Upper lobe of right lung (tissue), 1 donor: Measurements from ENCODE around the gene GRK2. TPM values are rescaled to one million over a fixed set of nuclear protein-coding genes. Genes with fewer than 3 reads are reported as not detected.

Experiments used
- ATAC-seq: fragments of 200-7000 bp; cut with Tn5 transposase; one replicate; pipeline ENCODE4 v1.9.1; 2020; ENCODE audit warnings: mild to moderate bottlenecking, moderate library complexity
- DNase-seq: peaks from one replicate; pipeline ENCODE4 v3.0.0-alpha.2; 2020
- H3K27ac ChIP-seq: fragments of 200-600 bp; one replicate; pipeline ENCODE4 v1.8.0; 2022
- H3K27me3 ChIP-seq: fragments of 200-600 bp; one replicate; pipeline ENCODE4 v1.8.0; 2022; ENCODE audit warnings: mild to moderate bottlenecking
- H3K36me3 ChIP-seq: fragments of 200-600 bp; one replicate; pipeline ENCODE4 v1.8.0; 2022
- H3K4me1 ChIP-seq: fragments of 200-600 bp; one replicate; pipeline ENCODE4 v1.8.0; 2022
- H3K4me3 ChIP-seq: fragments of 200-600 bp; one replicate; pipeline ENCODE4 v1.8.0; 2022; ENCODE audit warnings: mild to moderate bottlenecking
- H3K9me3 ChIP-seq: fragments of 200-600 bp; one replicate; pipeline ENCODE4 v1.8.0; 2022
- CTCF ChIP-seq: fragments of 200-600 bp; IDR thresholded peaks from one replicate; pipeline ENCODE4 v1.8.0; 2022; ENCODE audit warnings: antibody characterized with exemption
- intact Hi-C: fragments of 100-400 bp; cut with DNase I; formaldehyde crosslinking; loops from one replicate; pipeline ENCODE4 v1.11.0; 2022
- total RNA-seq: library from RNA; stranded (reverse); fragmentation: NEBNext Ultra II Directional; extraction: Animal tissue kit (Norgen Biotek cat#: 25700); gene quantifications from one replicate; pipeline ENCODE4 v1.2.1, GENCODE V29; 2021
- donor health status: DM: no; HTN: yes; CAD: no; lungs with severe emphysema.

GRK2 gene
- total RNA-seq, 1 donor from 2014 or later: 98.4 TPM

- peaks cover 97% of the 10 kb centered on the region for H3K4me1 ChIP-seq
- H3K27me3 ChIP-seq: no peaks in the 10 kb centered on the region
- peaks cover 7% of the 10 kb centered on the region for H3K36me3 ChIP-seq
- no peaks in the 10 kb centered on the region for H3K9me3 ChIP-seq
- TF ChIP-seq CTCF: no peak
- DNase-seq: peak; percentile 54
- no peak for ATAC-seq
- no peak overlapping the region for H3K4me3 ChIP-seq
- intact Hi-C loops: no loop called here
- peak overlapping the region; percentile 93 for H3K27ac ChIP-seq
These were observed 7.2 kb downstream of the GRK2 start for GRCh38 chr11:67273260-67273990.

- TF ChIP-seq CTCF: no peak
- ATAC-seq: no peak
- H3K9me3 ChIP-seq: no peaks in the 10 kb centered on the region
- H3K36me3 ChIP-seq: peaks cover 15% of the 10 kb centered on the region
- H3K27me3 ChIP-seq: no peaks in the 10 kb centered on the region
- intact Hi-C loops: no loop called here
- H3K27ac ChIP-seq: peak overlapping the region; percentile 93
- peak; percentile 69 for DNase-seq
- H3K4me3 ChIP-seq: no peak overlapping the region
- peaks cover 95% of the 10 kb centered on the region for H3K4me1 ChIP-seq
These were observed 8.7 kb downstream of the GRK2 start for GRCh38 chr11:67274768-67275605.

- intact Hi-C loops: no loop called here
- no peak for ATAC-seq
- no peak for TF ChIP-seq CTCF
- peaks cover 23% of the 10 kb centered on the region for H3K36me3 ChIP-seq
- H3K4me3 ChIP-seq: no peak overlapping the region
- no peaks in the 10 kb centered on the region for H3K27me3 ChIP-seq
- no peaks in the 10 kb centered on the region for H3K9me3 ChIP-seq
- DNase-seq: peak; percentile 63
- H3K4me1 ChIP-seq: peaks cover 89% of the 10 kb centered on the region
- peak overlapping the region; percentile 93 for H3K27ac ChIP-seq
These were observed 9.5 kb downstream of the GRK2 start for GRCh38 chr11:67275606-67276409.

- Histone ChIP-seq H3K4me3 (peak overlapping the region; percentile 40), H3K27me3 (no peaks in the 10 kb centered on the region), H3K36me3 (peaks cover 33% of the 10 kb centered on the region), H3K9me3 (no peaks in the 10 kb centered on the region), H3K4me1 (peaks cover 80% of the 10 kb centered on the region), H3K27ac (peak overlapping the region; percentile 93)
- intact Hi-C loops: no loop called here
- ATAC-seq (peak; percentile 51), DNase-seq (peak; percentile 81)
- peak; percentile 32 for TF ChIP-seq CTCF
These were observed 10.5 kb downstream of the GRK2 start for GRCh38 chr11:67276781-67277230.

GRCh38 chr11:67277231-67277961 lies 11.1 kb downstream of the GRK2 start:
- TF ChIP-seq CTCF: no peak

More at GRCh38 chr11:67277231-67277961, 11.1 kb downstream of the GRK2 start:
- H3K4me1 ChIP-seq: peaks cover 74% of the 10 kb centered on the region
- peak; percentile 95 for DNase-seq
- peak overlapping the region; percentile 93 for H3K27ac ChIP-seq
- H3K4me3 ChIP-seq: peak overlapping the region; percentile 40
- intact Hi-C loops: no loop called here
- ATAC-seq: peak; percentile 92
- H3K36me3 ChIP-seq: peaks cover 39% of the 10 kb centered on the region
- no peaks in the 10 kb centered on the region for H3K27me3 ChIP-seq
- H3K9me3 ChIP-seq: no peaks in the 10 kb centered on the region
